CD1c-positive myeloid dendritic cell (primary cell): ENCODE measurements around the gene CGAS.
"Not testable (repeated sequence)": the region's sequence is repeated elsewhere in the genome, so short reads cannot be mapped to it uniquely, and the experiment has no call there.

Experiments used
- DNase-seq: peaks from one replicate; pipeline ENCODE4 v3.0.0-alpha.2; 2016; ENCODE audit errors: extremely low spot score

CGAS gene

DNA sequence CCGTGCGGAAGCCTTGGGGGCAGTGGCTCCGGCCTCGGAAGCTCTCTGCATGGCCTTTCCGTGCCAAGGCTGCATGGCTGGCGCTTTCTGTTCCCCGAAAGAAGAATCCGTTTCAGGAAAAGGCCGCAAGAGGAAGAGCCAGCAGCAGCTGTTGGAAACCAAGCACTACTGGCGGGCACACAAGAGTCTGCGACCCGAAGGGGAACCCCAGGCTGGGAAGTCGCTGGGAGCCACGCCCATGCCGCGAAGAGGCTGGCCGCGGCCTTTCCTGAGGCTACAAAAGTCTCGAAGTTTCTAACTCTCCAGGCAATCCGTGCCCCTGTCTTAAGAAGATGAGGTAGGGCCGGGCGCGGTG is at the start of gene CGAS:
CGAS (minus strand) TSS at position 191 of the 355 bp plus-strand sequence; CDS start at position 75, 116 bp downstream.
- peak; percentile 93 for DNase-seq

GRCh38 chr6:73497915-73498314 is 45.8 kb upstream of the CGAS start:
- no peak for DNase-seq

GRCh38 chr6:73491377-73491776 is 39.3 kb upstream of the CGAS start:
- no peak for DNase-seq

GRCh38 chr6:73487473-73487872 is 35.4 kb upstream of the CGAS start:
- DNase-seq: no peak

DNA sequence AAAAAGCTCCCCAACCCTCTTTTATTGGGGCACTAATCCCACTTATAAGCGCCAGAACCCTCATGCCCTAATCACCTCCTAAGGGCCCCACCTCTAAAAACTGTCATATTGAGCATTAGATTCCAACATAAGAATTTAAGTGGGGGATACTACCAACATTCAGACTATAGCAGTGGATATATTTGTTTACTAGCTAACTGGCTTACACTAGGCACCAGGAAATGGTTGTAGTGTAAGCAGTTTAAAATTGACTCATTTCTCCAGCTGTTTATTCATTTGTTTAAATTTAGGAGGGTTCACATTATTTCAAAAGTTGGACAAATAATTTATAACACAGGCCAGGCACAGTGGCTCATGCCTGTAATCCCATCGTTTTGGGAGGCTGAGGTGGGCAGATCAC is 32.3 kb upstream of the CGAS start:
- DNase-seq: no peak

GRCh38 chr6:73481969-73482368 is 29.9 kb upstream of the CGAS start:
- DNase-seq: no peak

DNA sequence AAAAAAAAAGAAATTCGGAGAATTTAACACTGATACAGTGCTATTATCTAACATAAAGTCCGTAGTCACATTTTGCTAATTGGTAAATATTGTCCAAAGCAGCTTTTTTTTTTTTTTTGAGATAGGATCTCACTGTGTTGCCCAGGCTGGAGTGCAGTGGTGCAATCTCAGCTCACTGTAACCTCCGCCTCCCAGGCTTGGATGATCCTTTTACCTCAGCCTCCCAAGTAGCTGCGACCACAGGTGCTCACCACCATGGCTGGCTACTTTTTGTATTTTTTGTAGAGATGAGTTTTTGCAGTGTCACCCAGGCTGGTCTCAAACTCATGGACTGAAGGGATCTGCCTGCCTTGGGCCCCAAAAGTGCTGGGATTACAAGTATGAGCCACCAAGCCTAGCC is 25.3 kb upstream of the CGAS start:
- no peak for DNase-seq

- no peak for DNase-seq
These were observed 24.6 kb upstream of the CGAS start for GRCh38 chr6:73476723-73477122.

DNA sequence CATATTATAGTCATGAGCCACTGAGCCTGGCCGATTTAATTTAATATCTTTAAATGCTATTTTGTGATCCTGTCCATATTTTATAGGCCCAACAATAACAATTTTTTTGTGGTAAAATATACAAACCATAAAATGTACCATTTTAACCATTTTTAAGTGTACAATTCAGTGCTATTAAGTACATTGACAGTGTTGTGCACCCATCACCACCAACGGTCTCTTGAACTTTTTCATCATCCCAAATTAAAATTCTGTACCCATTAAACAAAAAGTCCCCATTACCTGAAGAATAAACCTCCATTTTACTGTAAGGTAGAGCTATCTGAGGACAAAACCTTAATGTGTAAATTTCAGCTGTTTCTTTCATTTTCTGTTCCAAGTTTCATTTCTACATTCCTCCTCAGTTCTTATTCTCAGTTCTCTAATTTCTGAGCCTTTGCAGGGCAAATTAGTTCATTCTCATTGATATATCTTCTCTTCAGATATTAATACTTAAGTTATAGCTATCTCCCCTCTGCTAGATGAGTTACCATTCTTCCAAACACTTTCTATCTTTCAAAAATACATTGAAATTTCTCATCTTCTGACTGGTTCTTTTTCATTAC is 19.7 kb upstream of the CGAS start:
- peak; percentile 75 for DNase-seq

DNA sequence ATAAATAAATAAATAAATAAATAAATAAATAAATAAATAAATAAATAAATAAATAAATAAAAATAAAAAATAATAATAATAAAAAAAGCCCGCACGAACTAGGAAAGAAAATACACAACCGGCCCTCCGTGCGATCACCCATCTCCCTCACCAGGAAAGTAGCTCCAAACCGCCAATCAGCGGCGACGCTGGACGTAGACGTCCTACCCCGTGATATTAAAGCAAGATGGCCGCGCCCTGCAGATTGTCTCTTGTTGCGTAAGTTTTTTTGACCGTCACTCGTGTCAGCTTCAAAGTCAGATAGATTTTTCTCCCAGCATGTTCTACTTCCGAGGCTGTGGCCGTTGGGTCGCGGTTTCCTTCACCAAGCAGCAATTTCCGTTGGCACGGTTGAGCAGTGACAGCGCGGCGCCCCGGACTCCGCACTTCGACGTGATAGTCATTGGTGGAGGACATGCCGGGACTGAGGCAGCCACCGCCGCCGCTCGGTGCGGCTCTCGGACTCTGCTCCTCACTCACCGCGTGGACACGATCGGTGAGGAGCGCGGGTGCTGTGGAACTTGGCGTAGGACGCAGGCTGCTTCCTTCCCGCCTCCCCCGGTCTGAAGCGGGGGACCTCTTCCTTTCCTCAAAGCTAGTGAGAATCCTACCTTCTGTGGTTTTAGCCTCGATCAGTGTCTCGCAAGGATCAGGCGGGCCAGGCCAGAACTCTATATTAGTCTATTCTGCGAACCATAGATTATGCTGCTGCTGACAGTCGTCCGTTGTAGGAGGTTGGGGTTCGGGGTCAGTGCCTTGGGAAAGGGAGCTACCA is 9.6 kb upstream of the CGAS start, which contains the start of gene MTO1:
MTO1 (plus strand) TSS at position 201 of the 814 bp plus-strand sequence; CDS start at position 319, 118 bp downstream.
- peak; percentile 95 for DNase-seq

DNA sequence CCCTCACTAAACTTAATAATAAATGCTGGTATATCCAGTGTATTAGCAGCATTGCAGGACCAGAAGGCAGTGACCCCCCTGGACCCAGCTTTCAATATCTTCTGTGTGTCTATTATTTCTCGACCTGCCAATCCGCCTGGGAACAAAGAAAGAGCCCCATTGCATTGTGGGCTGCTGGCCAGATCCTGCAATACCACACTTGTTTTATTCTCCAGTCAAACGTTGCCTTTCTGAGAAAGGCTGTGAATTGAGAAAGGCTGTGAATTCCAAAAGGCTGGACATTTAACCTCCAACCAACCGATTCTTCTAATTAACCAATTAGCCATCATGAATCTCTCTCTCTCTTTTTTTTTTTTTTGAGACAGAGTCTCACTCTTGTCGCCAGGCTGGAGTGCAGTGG is 8.0 kb upstream of the CGAS start:
- no peak for DNase-seq

- not testable (repeated sequence) for DNase-seq
These were observed 7.4 kb upstream of the CGAS start for GRCh38 chr6:73459474-73459873.

DNA sequence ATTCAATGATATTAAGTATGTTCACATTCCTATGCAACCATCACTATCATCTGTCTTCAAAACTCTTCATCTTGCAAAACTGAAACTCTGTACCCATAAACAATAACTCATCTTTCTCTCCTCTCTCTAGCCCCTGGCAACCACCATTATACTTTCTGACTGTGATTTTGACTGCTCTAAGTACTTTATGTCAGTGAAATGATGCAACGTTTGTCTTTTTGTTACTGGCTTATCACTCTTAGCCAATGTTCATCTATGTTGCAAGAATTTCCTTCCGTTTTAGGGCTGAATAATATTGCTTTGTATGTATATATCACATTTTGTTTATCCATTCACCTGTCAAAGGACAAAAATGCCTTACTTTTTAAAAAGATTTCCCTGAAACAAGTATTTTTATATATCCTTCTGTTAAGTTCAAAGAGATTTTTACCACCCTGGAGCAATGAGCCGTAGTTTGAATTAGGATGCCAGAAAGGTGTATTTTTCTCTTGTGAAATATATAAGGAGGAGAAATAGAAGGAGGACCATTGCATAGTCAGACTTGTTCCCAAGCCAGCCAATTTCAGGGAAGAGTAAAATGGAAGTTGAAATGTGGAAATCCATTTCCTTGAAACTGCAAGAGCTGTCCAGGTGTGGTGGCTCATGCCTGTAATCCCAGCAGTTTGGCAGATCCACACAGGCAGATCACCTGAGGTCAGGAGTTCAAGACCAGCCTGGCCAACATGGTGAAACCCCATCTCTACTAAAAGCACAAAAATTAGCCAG is 4.0 kb upstream of the CGAS start:
- DNase-seq: peak; percentile 75

GRCh38 chr6:73451223-73452106 is 632 bp downstream of the CGAS start:
- DNase-seq: peak; percentile 66

- no peak for DNase-seq
These were observed 8.5 kb downstream of the CGAS start for GRCh38 chr6:73443555-73443954.

- DNase-seq: no peak
These were observed 16.9 kb downstream of the CGAS start for GRCh38 chr6:73435236-73435635.

- no peak for DNase-seq
These were observed 30.6 kb downstream of the CGAS start for GRCh38 chr6:73421534-73421933.

DNA sequence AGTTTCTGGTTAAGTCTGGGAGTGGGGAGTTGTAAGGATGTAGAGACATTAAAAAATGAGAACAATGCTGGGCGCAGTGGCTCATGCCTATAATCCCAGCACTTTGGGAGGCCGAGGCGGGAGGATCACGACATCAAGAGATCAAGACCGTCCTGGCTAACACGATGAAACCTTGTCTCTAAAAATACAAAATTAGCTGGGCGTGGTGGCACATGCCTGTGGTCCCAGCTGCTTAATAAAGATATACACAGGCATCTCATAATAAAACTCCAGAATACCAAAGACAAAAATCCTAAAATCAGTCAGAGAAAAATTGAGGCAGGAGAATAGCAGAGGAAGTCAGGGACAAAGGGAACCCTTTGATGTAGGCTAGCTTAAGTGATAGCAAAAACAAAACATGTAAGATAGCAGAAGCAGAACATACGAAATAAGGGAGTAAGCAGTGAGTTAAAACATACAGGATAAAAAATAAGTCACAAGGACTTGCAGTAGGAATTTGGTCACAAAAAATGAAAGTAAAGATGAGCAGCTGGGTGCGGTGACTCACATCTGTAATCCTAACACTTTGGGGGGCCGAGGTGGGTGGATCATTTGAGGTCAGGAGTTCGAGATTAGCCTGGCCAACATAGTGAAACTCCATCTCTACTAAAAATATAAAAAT is 33.9 kb downstream of the CGAS start:
- no peak for DNase-seq

DNA sequence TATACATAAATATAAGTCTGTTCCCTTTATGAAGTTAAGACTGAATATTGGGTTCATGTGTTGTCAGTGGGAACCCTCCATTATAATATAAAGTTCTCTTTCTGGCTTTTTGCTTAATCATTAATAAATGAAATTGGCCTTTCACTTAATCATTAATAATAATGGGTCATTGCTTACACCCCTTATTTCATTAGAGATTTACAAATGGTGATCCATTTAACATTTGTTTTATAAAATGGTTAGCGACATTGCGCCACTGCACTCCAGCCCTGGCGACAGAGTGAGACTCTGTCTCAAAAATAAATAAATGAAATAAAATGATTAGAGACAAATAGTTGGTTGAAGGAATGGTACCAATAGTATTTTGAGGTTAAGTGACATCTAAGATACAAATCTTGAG is 39.0 kb downstream of the CGAS start:
- DNase-seq: no peak

- no peak for DNase-seq
These were observed 42.7 kb downstream of the CGAS start for GRCh38 chr6:73409395-73409794.

DNA sequence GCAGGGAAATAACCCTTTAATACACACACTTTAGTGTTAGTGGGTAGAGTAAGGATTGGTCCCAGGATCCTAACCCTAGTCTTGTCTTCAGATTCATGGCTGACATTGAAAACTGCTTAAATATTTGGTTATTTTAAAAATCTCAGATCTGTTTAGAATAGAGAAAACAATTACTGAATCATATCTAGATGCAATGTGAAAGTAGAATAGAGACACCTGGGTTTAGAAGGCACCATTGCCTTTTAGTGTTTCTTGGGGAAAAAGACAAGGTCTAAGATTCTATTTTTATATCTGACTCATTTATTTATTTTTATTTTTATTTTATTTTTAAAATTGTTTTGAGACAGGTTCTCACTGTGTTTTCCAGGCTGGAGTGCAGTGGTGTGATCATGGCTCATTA is 51.4 kb downstream of the CGAS start:
- no peak for DNase-seq
